B cell (primary cell): ENCODE measurements around the gene PLCG2. TPM values are rescaled to one million over a fixed set of nuclear protein-coding genes. Genes with fewer than 3 reads are reported as not detected.

Experiments used
- ATAC-seq: fragments of 200-7000 bp; cut with Tn5 transposase; one replicate; pipeline ENCODE4 v1.10.0; 2021; ENCODE audit warnings: low read depth, mild to moderate bottlenecking, moderate number of reproducible peaks, moderate library complexity
- CTCF ChIA-PET: fragments of 350-600 bp; sonication (Branson Sonifier 250); formaldehyde crosslinking; loops from one replicate; lab custom pipeline; 2021; ENCODE audit warnings: antibody characterized with exemption, inconsistent platforms; lab: Charles Lee
- POLR2A ChIA-PET: fragments of 350-600 bp; sonication (Branson Sonifier 250); formaldehyde crosslinking; loops from one replicate; lab custom pipeline; 2021; ENCODE audit warnings: antibody characterized with exemption; lab: Charles Lee
- DNase-seq: peaks from one replicate; pipeline ENCODE4 v3.0.0; 2013
- H2AFZ ChIP-seq: 2 replicates; pipeline ENCODE4 v1.6.1; 2012; ENCODE audit warnings: mild to moderate bottlenecking, low read depth, low read length; ENCODE audit not compliant: insufficient read depth, poor library complexity, severe bottlenecking
- H3K27ac ChIP-seq, 2 donors: 1 replicate in 1 of 2; 2 replicates in 1 of 2; pipeline ENCODE4 v1.5.1; 2012 to 2013; ENCODE audit warnings: low read length in 2 of 2, mild to moderate bottlenecking in 2 of 2, moderate library complexity in 1 of 2
- H3K27me3 ChIP-seq, 4 experiments: fragments of 200-600 bp in 1 of 4; sonication (generic) in 1 of 4; replicated peaks in 1 of 4; 1 replicate in 2 of 4; 2 replicates in 2 of 4; pipeline versions ENCODE4 v1.6.1 to v1.7.0; 2013 to 2016; ENCODE audit warnings: low read length in 3 of 4, mild to moderate bottlenecking in 2 of 4, mixed read lengths in 1 of 4, moderate library complexity in 1 of 4; ENCODE audit not compliant: insufficient read depth in 4 of 4, control insufficient read depth in 3 of 4; ENCODE audit errors: control extremely low read depth in 1 of 4
- H3K36me3 ChIP-seq, 2 experiments: replicated peaks in 1 of 2; 1 replicate in 1 of 2; 2 replicates in 1 of 2; pipeline versions ENCODE4 v1.6.1 to v1.7.1; 2013; ENCODE audit warnings: low read length in 1 of 2; ENCODE audit not compliant: insufficient read depth in 2 of 2, control insufficient read depth in 1 of 2; ENCODE audit errors: control extremely low read depth in 1 of 2, extremely low read depth in 1 of 2
- H3K4me1 ChIP-seq, 2 donors: fragments of 200-600 bp in 1 of 2; sonication (generic) in 1 of 2; 1 replicate in 1 of 2; 2 replicates in 1 of 2; pipeline versions ENCODE4 v1.5.1 to v1.6.1; 2013 to 2017; ENCODE audit warnings: low read length in 2 of 2; ENCODE audit not compliant: control insufficient read depth in 2 of 2, insufficient read depth in 2 of 2
- H3K4me2 ChIP-seq: replicated peaks from 2 replicates; pipeline ENCODE3; 2012; ENCODE audit warnings: mild to moderate bottlenecking, low read depth, low read length; ENCODE audit not compliant: poor library complexity, severe bottlenecking
- H3K4me3 ChIP-seq, 5 experiments: fragments of 200-600 bp in 1 of 5; sonication (generic) in 1 of 5; 1 replicate in 3 of 5; 2 replicates in 2 of 5; pipeline versions ENCODE4 v1.5.1 to v1.7.0; 2011 to 2016; ENCODE audit warnings: low read length in 4 of 5, mild to moderate bottlenecking in 4 of 5, low read depth in 2 of 5, control low read depth in 1 of 5, moderate library complexity in 1 of 5; ENCODE audit not compliant: insufficient read depth in 1 of 5; ENCODE audit errors: control extremely low read depth in 1 of 5, extremely low read depth in 1 of 5
- H3K79me2 ChIP-seq: fragments of 200-600 bp; sonication (generic); one replicate; pipeline ENCODE4 v1.6.0; 2016; ENCODE audit warnings: low read length; ENCODE audit not compliant: control insufficient read depth, insufficient read depth
- H3K9ac ChIP-seq: fragments of 200-600 bp; sonication (generic); 2 replicates; pipeline ENCODE4 v1.6.1; 2017; ENCODE audit warnings: mild to moderate bottlenecking, low read length, moderate library complexity
- H3K9me3 ChIP-seq, 3 donors: one replicate each; pipeline versions ENCODE4 v1.6.1 to v1.7.1; 2013; ENCODE audit warnings: low read length in 2 of 3; ENCODE audit not compliant: control insufficient read depth in 2 of 3, insufficient read depth in 1 of 3; ENCODE audit errors: control extremely low read depth in 1 of 3
- H4K20me1 ChIP-seq: 2 replicates; pipeline ENCODE4 v1.6.0; 2012; ENCODE audit warnings: mild to moderate bottlenecking, low read length; ENCODE audit not compliant: insufficient read depth, control insufficient read depth, poor library complexity, severe bottlenecking
- H3K27ac Mint-ChIP-seq: one replicate; pipeline ENCODE4 v1.8.0; 2021; ENCODE audit warnings: mixed read lengths
- H3K27me3 Mint-ChIP-seq: one replicate; pipeline ENCODE4 v1.8.0; 2021; ENCODE audit warnings: mixed read lengths
- H3K4me1 Mint-ChIP-seq: one replicate; pipeline ENCODE4 v1.8.0; 2021; ENCODE audit warnings: mixed read lengths
- H3K4me3 Mint-ChIP-seq: one replicate; pipeline ENCODE4 v1.8.0; 2021; ENCODE audit warnings: mixed read lengths
- H3K9me3 Mint-ChIP-seq: one replicate; pipeline ENCODE4 v1.8.0; 2022; ENCODE audit warnings: mixed read lengths; ENCODE audit not compliant: insufficient read depth
- CTCF ChIP-seq: fragments of 200-600 bp; IDR thresholded peaks from one replicate; pipeline ENCODE4 v1.8.0; 2022; ENCODE audit warnings: antibody characterized with exemption, mild to moderate bottlenecking
- EZH2 ChIP-seq: IDR thresholded peaks from 2 replicates; pipeline ENCODE4 v1.6.1; 2012; ENCODE audit warnings: borderline replicate concordance, low read depth, mild to moderate bottlenecking, moderate library complexity, low read length; ENCODE audit not compliant: insufficient read depth, poor library complexity, severe bottlenecking
- WGBS: methylation state at CpG from one replicate; pipeline ENCODE4 v1.1.5; 2013; ENCODE audit warnings: missing lambda C conversion rate; ENCODE audit not compliant: insufficient coverage; 5-methylcytosine and 5-hydroxymethylcytosine counted together
- intact Hi-C: fragments of 100-400 bp; cut with micrococcal nuclease; formaldehyde crosslinking; loops from one replicate; pipeline ENCODE4 v1.10.0; 2022
- polyA plus RNA-seq: library from polyadenylated mRNA; depleted of rRNA; stranded (reverse); fragments of >200 nt; gene quantifications from 2 replicates; pipeline ENCODE4 v1.2.3, GENCODE V29; 2012
- total RNA-seq, 2 donors: library from RNA; stranded (reverse); fragments of 120-200 nt in 1 of 2; gene quantifications; 1 replicate in 1 of 2; 2 replicates in 1 of 2; pipeline versions ENCODE4 v1.2.3 to v1.2.4, GENCODE V29; 2013 to 2022

The PLCG2 gene
- total and polyA plus RNA-seq, 2 donors (not counting 1 experiment from before 2014, with no cell fraction given) = 194 to 812 TPM

- Histone ChIP-seq H3K36me3 (peaks cover 8 to 58% of the 10 kb centered on the region in 2 experiments), H3K27ac (peak overlapping the region; percentile 90 to 97), H3K9ac (peak overlapping the region; percentile 36), H3K4me3 (peak overlapping the region in 3 of 5 experiments; percentile 4 to 38 (median 6)), H3K27me3 (no peaks in the 10 kb centered on the region), H3K79me2 (peaks cover 98% of the 10 kb centered on the region), H4K20me1 (peaks cover 24% of the 10 kb centered on the region), H3K4me2 (peak overlapping the region; percentile 73), H3K4me1 (peaks cover 90 to 98% of the 10 kb centered on the region in 2 donors), H3K9me3 (no peaks in the 10 kb centered on the region), H2AFZ (no peak overlapping the region)
- ChIA-PET CTCF (interaction anchor here (0.8 to 3.0 kb wide), 13 partner anchors 10 to 76 kb away, joined by 3 to 21 read pairs (median 4); no protein-coding TSS in a partner anchor), POLR2A (interaction anchor here (0.6 to 2.8 kb wide), 12 partner anchors 8 to 65 kb away, joined by 3 to 21 read pairs (median 5); no protein-coding TSS in a partner anchor)
- Mint-ChIP-seq H3K4me3 (peak overlapping the region; percentile 77), H3K9me3 (no peaks in the 10 kb centered on the region), H3K27me3 (no peaks in the 10 kb centered on the region), H3K27ac (peak overlapping the region; percentile 97), H3K4me1 (peaks cover 77% of the 10 kb centered on the region)
- peak; percentile 87 for DNase-seq
- TF ChIP-seq CTCF (no peak), EZH2 (no peak)
- peak; percentile 80 for ATAC-seq
- WGBS = 2% methylated on average over 9 of the region's 14 CpGs
- intact Hi-C loops = loop anchor here (1.0 kb wide), 2 partner anchors 18 to 25 kb away; no protein-coding TSS in a partner anchor
Observed at GRCh38 chr16:81798311-81799137, 19.4 kb downstream of the PLCG2 start.
